Stimulated activated CD4-positive, alpha-beta T cell treated with anti-CD3 and anti-CD28 coated beads, Interleukin-4, amount 100 ng/mL, for 1 hour (primary cell): ENCODE measurements around the gene MFSD11.
"Not testable (repeated sequence)": the region's sequence is repeated elsewhere in the genome, so short reads cannot be mapped to it uniquely, and the experiment has no call there.

Experiments
- DNase-seq: peaks from one replicate; pipeline ENCODE4 v3.0.0-alpha.2; 2020

Gene MFSD11

DNA sequence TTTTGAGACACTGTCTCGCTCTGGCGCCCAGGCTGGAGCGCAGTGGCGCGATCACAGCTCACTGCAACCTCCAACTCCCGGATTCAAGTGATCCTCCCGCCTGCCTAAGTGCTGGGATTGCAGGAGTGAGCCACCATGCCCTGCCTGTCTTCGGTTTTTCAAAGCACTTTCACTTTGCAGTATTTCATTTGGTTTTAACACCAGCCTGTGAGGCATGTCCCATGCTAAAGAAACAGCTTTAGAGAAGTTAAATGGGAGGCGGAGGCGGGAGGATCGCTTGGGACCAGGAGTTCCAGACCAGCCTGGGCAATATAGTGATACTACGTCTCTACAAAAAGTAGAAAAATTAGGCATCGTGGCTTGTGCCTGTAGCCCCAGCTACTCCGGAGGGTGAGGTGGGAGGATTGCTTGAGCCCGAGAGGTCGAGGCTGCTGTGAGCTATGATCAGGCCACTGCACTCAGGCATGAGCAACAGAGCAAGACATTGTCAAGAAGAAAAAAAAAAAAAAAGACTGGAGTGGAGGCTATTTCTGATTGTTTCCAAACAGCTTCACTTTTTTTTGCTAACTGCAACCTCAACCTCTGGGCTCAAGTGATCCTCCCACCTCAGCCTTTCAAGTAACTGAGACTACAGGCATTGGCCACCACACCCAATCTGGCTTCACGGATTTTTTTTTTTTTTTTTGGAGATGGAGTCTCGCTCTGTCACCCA lies 10.0 kb upstream of the MFSD11 start:
- DNase-seq, result peak; percentile 19

DNA sequence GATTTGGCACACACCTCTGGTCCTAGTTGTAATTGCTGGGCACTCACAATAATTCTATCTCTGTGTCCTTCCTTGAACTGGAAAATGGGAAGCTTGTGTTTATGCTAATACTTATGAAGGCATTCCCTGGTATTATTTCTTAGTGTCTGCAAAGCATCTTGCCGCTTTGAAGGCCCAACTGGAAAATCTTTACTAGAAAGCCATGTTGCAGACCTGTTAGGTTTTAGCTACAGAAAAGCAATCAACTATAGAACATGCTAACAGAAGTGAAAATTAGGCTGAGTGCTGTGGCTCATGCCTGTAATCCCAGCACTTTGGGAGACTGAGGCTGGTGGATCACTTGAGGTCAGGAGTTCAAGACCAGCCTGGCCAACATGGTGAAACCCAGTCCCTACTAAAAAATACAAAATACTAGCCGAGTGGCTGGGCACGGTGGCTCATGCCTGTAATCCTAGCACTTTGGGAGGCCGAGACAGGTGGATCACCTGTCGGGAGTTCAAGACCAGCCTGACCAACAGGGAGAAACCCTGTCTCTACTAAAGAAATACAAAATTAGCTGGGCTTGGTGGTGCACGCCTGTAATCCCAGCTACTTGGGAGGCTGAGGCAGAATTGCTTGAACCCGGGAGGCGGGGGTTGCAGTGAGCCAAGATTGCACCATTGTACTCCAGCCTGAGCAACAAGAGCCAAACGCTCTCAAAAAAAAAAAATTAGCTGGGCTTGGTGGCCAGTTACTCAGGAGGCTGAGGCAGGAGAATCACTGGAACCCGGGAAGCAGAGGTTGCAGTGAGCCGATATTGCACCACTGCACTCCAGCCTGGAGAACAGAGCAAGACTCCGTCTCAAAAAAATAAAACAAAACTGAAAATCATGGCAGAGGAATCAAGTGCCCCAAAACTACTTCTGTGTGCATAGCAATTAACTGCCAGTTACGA lies 5.9 kb upstream of the MFSD11 start:
- DNase-seq, result not testable (repeated sequence)

DNA sequence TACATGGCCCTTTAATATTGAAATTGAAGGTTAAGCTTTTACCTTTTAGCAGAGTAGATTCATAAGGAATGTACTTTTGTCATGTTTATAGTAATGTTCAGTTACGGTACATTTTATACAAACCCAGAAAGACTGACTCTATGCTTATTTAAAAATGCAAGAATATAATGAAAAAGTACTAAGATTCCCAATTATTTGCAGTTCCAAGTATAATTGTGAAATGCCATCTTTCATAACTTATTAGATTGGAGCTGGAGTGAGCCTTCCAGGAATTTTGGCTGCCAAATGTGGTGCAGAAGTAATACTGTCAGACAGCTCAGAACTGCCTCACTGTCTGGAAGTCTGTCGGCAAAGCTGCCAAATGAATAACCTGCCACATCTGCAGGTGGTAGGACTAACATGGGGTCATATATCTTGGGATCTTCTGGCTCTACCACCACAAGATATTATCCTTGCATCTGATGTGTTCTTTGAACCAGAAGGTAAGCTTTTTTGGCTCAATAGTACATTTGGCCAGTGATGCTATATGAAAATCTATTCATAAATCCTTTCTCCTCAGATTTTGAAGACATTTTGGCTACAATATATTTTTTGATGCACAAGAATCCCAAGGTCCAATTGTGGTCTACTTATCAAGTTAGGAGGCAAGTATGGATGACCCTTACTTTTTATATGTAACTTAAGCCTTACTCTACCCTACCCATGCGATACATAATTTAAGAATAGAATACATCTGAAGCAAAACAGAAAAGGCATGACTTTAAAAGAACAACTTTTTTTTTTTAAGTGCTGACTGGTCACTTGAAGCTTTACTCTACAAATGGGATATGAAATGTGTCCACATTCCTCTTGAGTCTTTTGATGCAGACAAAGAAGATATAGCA lies 4.9 kb upstream of the MFSD11 start:
- no peak for DNase-seq

GRCh38 chr17:76733618-76733957 lies 4.3 kb upstream of the MFSD11 start:
- DNase-seq, result no peak

- DNase-seq, result no peak
Measured at GRCh38 chr17:76734080-76734840, 3.7 kb upstream of the MFSD11 start.

DNA sequence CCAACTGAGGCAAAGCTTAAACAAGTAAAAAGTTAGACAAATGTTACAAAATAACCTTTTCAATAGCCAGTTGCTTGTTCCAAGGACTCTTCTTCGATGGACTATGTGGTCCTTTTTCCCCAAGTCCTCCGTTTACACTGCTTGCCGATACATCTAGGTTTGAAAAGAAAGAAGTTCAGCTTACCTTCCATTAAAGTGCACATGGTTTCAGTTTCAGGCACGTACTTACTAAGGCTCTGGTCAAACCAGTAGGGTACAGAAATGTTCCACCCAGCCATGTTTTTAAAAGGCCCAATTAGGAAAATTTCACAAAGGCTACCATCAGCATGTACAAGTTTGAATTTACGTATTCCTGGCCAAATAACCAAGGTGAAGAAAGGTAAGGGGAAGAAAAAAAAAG lies 2.9 kb upstream of the MFSD11 start:
- no peak for DNase-seq

GRCh38 chr17:76735586-76736348 lies 2.2 kb upstream of the MFSD11 start:
- DNase-seq, result no peak

DNA sequence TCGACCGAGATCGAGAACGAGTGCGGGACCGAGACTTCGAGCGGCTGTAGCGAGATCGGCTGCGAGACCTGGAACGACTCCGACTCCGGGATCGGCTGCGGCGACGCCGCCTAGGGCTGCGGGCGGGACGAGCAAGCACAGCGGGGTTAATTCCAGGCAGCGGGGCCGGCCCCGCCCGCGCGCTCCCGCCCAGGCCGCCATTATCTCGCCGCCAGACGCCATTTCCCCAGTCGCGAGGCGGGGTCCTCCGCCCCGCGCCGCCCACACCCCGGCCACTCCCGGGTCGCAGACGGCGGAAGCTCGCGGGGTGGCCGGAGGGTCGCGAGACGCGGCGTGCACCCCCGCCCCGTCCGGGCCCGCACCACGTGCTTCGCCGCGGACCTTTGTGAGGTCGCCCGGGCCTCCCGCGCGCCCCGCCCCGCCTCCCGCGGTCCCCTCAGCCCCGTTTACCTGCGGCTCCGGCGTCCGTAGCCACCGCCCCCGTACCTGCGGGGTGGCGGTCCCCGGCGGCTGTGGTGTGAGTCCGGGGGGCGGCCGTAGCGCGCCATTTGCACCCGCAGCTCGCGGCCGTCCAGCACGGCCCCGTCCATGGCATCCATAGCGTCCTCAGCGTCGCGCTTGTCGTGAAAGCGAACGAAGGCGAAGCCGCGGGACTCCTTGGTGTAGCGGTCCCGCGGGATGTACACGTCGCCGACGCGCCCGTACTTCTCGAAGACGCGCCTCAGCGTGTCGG lies 1.4 kb upstream of the MFSD11 start:
- DNase-seq, result peak; percentile 72

GRCh38 chr17:76737082-76737675 lies 740 bp upstream of the MFSD11 start, which contains the start of gene SRSF2:
TSS of gene SRSF2 (minus strand) at chr17:76737331. CDS start at chr17:76737160, 171 bp downstream.
- peak; percentile 97 for DNase-seq

DNA sequence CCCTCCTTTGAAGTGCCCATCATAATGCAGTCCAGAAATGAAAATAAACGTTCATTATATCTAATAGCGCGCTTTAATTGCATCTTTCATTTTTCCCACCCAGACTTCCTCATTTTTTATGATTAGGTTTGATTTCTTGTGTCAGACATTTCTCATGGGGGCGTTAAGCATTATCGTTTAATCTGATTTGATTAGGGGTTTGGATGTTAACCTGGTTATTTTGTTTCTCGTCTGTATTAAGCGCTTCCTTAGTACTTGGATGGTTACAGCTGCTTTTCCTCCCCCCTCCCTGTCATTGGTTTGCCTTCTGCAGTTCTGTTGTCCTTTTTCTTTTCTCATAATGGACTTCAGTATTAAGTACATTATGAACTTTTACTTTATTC lies 540 bp downstream of the MFSD11 start:
- DNase-seq, result no peak

DNA sequence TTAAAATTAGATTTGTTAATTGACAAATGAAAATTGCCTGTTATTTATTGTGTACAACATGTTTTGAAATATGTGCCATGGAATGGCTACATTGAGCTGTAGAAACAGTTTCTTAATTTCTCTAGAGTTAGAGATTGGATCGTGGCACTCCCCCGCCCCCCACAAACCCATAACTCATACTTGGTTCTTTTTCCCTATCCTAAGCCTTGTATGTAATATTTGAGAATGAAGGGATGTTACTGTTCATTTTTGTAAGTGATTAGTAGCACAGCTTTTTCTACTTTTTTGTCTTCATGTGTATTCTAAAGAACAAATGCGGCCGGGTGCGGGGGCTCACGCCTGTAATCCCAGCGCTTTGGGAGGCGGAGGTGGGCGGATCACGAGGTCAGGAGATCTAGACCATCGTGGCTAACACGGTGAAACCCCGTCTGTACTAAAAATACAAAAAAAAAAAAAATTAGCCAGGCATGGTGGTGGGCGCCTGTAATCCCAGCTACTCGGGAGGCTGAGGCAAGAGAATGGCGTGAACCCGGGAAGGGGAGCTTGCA lies 1.7 kb downstream of the MFSD11 start:
- not testable (repeated sequence) for DNase-seq

GRCh38 chr17:76740329-76741118 lies 2.6 kb downstream of the MFSD11 start:
- no peak for DNase-seq

DNA sequence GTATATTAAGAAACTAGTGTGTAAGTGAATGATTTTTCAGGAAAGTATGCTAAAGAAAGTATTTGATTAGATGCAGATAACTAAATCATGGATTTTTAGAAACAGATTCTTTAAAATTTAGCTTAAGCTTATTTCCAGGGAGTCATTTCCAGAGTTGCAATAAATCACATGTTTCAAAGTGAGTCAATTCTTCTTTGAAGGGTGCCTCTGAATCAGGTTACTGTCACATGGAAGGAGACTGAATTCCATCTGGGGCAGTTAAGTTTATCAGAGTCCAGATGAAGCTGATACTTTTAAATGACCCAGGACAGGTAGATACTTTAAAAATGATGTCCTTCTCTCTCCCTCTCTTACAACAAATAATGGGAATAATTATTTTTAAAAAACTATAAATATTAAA lies 5.0 kb downstream of the MFSD11 start:
- DNase-seq, result no peak

DNA sequence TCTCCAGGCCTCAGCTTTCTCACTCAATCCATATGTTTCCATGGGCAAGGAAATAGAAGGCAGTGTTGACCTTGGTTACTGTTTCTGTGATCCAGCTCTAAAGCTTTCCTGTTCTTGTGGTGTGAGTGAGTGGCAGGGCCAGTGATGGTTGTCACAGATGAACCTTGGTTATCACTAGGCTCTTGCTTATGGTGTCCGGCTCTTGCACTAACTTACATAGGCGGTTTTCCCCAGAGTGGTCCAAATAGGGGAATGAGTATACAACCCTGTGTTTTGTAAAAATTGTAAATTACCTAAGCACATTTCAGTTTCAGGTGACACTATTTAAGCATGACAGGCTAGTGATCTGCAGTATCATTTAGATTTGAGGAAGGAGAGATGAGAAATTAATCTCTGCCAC lies 6.8 kb downstream of the MFSD11 start:
- no peak for DNase-seq

DNA sequence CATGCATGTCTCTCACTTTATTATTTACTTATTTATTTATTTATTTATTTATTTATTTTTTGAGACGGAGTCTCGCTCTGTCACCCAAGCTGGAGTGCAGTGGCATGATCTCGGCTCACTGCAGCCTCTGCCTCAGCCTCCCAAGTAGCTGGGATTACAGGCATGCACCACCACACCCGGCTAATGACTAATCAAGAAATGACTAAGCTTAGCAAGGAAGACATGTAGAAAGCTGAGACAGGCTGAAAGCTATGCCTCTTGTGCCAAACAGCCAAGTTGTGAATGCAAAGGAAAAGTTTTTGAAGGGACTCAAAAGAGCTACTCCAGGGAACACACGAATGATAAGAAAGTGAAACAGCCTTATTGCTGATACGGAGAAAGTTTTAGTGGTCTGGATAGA lies 7.9 kb downstream of the MFSD11 start:
- DNase-seq, result not testable (repeated sequence)

DNA sequence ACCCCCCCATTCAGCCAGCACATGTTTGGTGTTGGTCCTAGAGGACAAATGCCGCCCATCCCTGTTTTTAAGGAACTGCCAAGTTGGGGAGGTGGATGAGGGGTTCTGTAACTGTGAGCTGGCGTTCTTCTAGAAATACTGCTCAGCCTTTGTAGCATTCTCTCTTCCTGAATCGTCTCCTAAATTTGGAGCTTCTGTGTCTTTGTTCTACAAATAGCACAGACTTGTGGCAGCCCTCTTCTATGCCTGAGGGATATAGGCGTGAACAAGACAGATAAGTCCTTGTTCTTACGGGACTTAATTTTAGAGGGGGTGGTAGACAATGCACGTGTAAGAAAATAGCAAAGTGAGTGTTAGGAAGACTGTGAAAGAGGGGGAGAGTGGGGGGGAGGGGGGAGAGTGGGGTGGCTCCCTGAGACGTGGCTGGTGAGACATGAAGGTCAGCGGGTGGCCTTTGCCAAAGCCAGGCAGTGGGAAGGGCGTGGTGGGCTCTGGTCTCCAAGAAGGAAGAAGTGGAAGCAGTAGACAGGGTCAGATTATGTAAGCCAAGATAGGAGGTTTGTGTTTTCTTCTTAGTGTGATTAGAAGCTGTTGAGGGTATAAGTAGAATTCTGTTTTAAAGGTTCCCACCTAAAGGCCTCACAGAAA lies 9.9 kb downstream of the MFSD11 start:
- DNase-seq, result no peak

DNA sequence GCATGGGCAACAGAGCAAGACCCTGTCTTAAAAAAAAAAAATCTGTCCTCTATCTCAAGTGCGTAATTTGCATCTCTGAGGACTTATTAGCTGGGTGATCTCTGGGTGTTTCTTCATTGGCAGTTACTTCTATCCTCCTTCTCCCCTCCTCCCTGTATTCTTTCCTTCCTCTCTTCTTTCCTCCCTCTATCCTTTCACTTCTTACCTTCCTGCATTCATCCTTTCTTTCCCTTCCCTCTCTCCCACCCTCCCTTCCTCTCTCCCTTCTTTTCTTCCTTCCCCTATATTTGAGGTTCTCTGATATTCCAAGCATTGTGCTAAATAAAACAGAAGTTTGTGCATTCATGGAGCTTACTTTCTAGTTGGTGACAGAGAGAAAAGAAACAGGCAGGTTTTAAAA lies 10.7 kb downstream of the MFSD11 start:
- no peak for DNase-seq

DNA sequence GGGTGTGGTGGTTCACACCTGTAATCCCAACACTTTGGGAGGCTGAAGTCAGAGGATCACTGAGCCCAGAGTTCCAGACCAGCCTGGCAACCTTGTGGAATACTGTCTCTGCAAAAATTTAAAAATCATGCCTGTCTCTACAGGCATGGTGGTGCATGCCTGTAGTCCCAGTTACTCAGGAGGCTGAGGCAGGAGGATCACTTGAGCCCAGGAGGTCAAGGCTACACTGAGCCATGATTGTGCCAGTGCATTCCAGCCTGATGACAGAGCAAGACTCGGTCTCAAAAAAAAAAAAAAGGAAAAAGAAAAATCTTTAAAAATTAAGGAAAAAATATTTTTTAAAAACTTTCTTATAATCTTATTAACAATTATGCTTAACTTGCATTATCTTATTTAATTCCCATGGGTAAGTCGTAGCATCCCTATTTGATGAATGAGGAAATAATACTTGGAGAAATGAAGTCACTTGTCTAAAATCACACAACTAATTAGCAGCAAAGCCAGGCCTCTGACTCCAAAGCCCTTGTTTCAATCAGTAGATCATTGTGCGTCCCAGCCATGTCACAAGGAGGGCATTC lies 13.6 kb downstream of the MFSD11 start:
- DNase-seq, result no peak
